Endothelial cell of umbilical vein (primary cell): ENCODE measurements around the gene ACOT7. TPM values are rescaled to one million over a fixed set of nuclear protein-coding genes. Genes with fewer than 3 reads are reported as not detected.

Experiments used
- BruUV-seq: library from RNA; stranded (reverse); fragments of 400-500 nt; replicated peaks from 2 replicates; lab custom pipeline; 2021; lab: Mats Ljungman, UMichigan
- CTCF ChIA-PET: fragments of 300-600, 350-600 bp; sonication (Branson Sonifier 250); formaldehyde crosslinking; loops from one replicate; lab custom pipeline; 2021; ENCODE audit warnings: antibody characterized with exemption, inconsistent platforms; lab: Charles Lee
- POLR2A ChIA-PET: fragments of 300-600, 350-600 bp; sonication (Branson Sonifier 250); formaldehyde crosslinking; loops from one replicate; lab custom pipeline; 2021; ENCODE audit warnings: antibody characterized with exemption, inconsistent platforms; lab: Charles Lee
- DNase-seq: peaks from one replicate; pipeline ENCODE4 v3.0.0-alpha.2; 2011; ENCODE audit warnings: low read depth, low spot score
- FAIRE-seq: peaks from 2 replicates; lab custom pipeline; 2011; peaks lifted over from hg19 to GRCh38; lab: Jason Lieb, UNC
- H2AFZ ChIP-seq: 2 replicates; pipeline ENCODE4 v1.6.0; 2012; ENCODE audit warnings: low read depth, low read length, control low read depth, inconsistent platforms
- H3K27ac ChIP-seq: 2 replicates; pipeline ENCODE4 v1.5.1; 2011; ENCODE audit warnings: low read depth, mild to moderate bottlenecking, control low read depth, low read length, moderate library complexity; ENCODE audit not compliant: insufficient read depth
- H3K27me3 ChIP-seq, 2 experiments: 2 replicates each; pipeline versions ENCODE4 v1.6.0 to v1.6.1; 2011; ENCODE audit warnings: low read length in 2 of 2, mixed read lengths in 1 of 2; ENCODE audit not compliant: control insufficient read depth in 2 of 2, insufficient read depth in 2 of 2
- H3K36me3 ChIP-seq, 2 experiments: 2 replicates in 1 of 2; 3 replicates in 1 of 2; pipeline ENCODE4 v1.5.1; 2011; ENCODE audit warnings: low read length in 2 of 2, mild to moderate bottlenecking in 1 of 2, moderate library complexity in 1 of 2; ENCODE audit not compliant: control insufficient read depth in 2 of 2, insufficient read depth in 2 of 2; ENCODE audit errors: extremely low read depth in 1 of 2
- H3K4me1 ChIP-seq: 3 replicates; pipeline ENCODE4 v1.5.1; 2011; ENCODE audit warnings: mild to moderate bottlenecking, low read length; ENCODE audit not compliant: control insufficient read depth, insufficient read depth; ENCODE audit errors: extremely low read depth
- H3K4me2 ChIP-seq: 2 replicates; pipeline ENCODE4 v1.6.1; 2011; ENCODE audit warnings: low read length, control low read depth, mixed read lengths; ENCODE audit not compliant: insufficient read depth
- H3K4me3 ChIP-seq, 3 experiments: fragments of 200-600 bp in 1 of 3; sonication (generic), shearing (Covaris generic) in 1 of 3; replicated peaks in 1 of 3; 2 replicates each; pipeline ENCODE4 v1.5.1; 2011 to 2016; ENCODE audit warnings: control low read depth in 3 of 3, low read length in 3 of 3, mild to moderate bottlenecking in 2 of 3, inconsistent platforms in 1 of 3, low read depth in 1 of 3, moderate library complexity in 1 of 3; ENCODE audit not compliant: insufficient read depth in 1 of 3
- H3K79me2 ChIP-seq: 2 replicates; pipeline ENCODE4 v1.6.0; 2012; ENCODE audit warnings: low read length, inconsistent platforms; ENCODE audit not compliant: control insufficient read depth, insufficient read depth
- H3K9ac ChIP-seq: replicated peaks from 2 replicates; pipeline ENCODE3; 2011; ENCODE audit warnings: low read length, control low read depth; ENCODE audit not compliant: insufficient read depth; ENCODE audit errors: extremely low read depth
- H3K9me1 ChIP-seq: replicated peaks from 3 replicates; pipeline ENCODE4 v1.6.0; 2011; ENCODE audit warnings: mild to moderate bottlenecking, low read length; ENCODE audit not compliant: control insufficient read depth, insufficient read depth; ENCODE audit errors: extremely low read depth
- H3K9me3 ChIP-seq: replicated peaks from 2 replicates; pipeline ENCODE4 v1.5.1; 2012; ENCODE audit warnings: low read length, inconsistent platforms; ENCODE audit not compliant: control insufficient read depth, insufficient read depth
- H4K20me1 ChIP-seq: replicated peaks from 2 replicates; pipeline ENCODE3; 2011; ENCODE audit warnings: mild to moderate bottlenecking, low read length; ENCODE audit not compliant: control insufficient read depth, insufficient read depth; ENCODE audit errors: extremely low read depth
- EZH2 ChIP-seq: IDR thresholded peaks from 2 replicates; pipeline ENCODE4 v1.6.1; 2012; ENCODE audit warnings: borderline replicate concordance, low read depth, mild to moderate bottlenecking, moderate library complexity, low read length, inconsistent platforms; ENCODE audit not compliant: severe bottlenecking
- FOS ChIP-seq: IDR thresholded peaks from 2 replicates; pipeline ENCODE4 v1.6.1; 2011; ENCODE audit warnings: mild to moderate bottlenecking, low read length, moderate library complexity, borderline replicate concordance; ENCODE audit not compliant: insufficient read depth
- GATA2 ChIP-seq: IDR thresholded peaks from 2 replicates; pipeline ENCODE4 v1.7.0; 2011; ENCODE audit warnings: low read depth, mild to moderate bottlenecking, moderate library complexity, mixed read lengths, low read length; ENCODE audit not compliant: insufficient read length, insufficient read depth
- JUN ChIP-seq: IDR thresholded peaks from 2 replicates; pipeline ENCODE4 v1.6.1; 2011; ENCODE audit warnings: borderline replicate concordance, low read depth; ENCODE audit not compliant: insufficient read length, insufficient read depth
- MYC ChIP-seq: IDR thresholded peaks from one replicate; pipeline ENCODE4 v1.6.1; 2011; ENCODE audit warnings: mild to moderate bottlenecking, low read depth, low read length
- POLR2A ChIP-seq: IDR thresholded peaks from 2 replicates; pipeline ENCODE4 v1.6.1; 2012; ENCODE audit warnings: low read depth, mild to moderate bottlenecking, control low read depth, low read length
- POLR2AphosphoS5 ChIP-seq: IDR thresholded peaks from 2 replicates; pipeline ENCODE4 v1.6.1; 2012; ENCODE audit warnings: low read depth, mild to moderate bottlenecking, control low read depth, low read length, moderate library complexity; ENCODE audit not compliant: insufficient read depth
- dilution Hi-C: fragments of 300-500 bp; cut with MboI; formaldehyde crosslinking; loops from one replicate; pipeline ENCODE4 v1.15.0; 2019; ENCODE audit warnings: low sequenced_read_pairs; ENCODE audit not compliant: extremely low pct_ligation_motif_present
- intact Hi-C: fragments of 100-400 bp; cut with micrococcal nuclease; formaldehyde crosslinking; loops from one replicate; pipeline ENCODE4 v1.10.0; 2022
- polyA plus RNA-seq, 4 experiments: library from polyadenylated mRNA; depleted of rRNA in 3 of 4; stranded (reverse) in 3 of 4; unstranded in 1 of 4; fragments of >200 nt; gene quantifications; 2 replicates each; pipeline versions ENCODE4 v1.2.1 to v1.2.3, GENCODE V29; 2011 to 2012; ENCODE audit warnings: missing spikeins in 1 of 4
- total RNA-seq: library from RNA; stranded (reverse); gene quantifications from 2 replicates; pipeline ENCODE4 v1.2.3, GENCODE V29; 2021
- TF ChIP-seq, protein P1 (sequence below): IDR thresholded peaks from 2 replicates; pipeline ENCODE4 v1.6.1; 2011; ENCODE audit not compliant: insufficient read depth, insufficient read length
- TF ChIP-seq, protein P2 (sequence below), 2 donors: IDR thresholded peaks; 1 replicate in 1 of 2; 2 replicates in 1 of 2; pipeline ENCODE4 v1.5.1; 2011; ENCODE audit warnings: low read length in 2 of 2, mild to moderate bottlenecking in 2 of 2, moderate library complexity in 2 of 2, control low read depth in 1 of 2, inconsistent platforms in 1 of 2, low read depth in 1 of 2; ENCODE audit not compliant: insufficient read depth in 1 of 2; ENCODE audit errors: extremely low read depth in 1 of 2

ACOT7 gene
- total and polyA plus RNA-seq, 2 donors (not counting 3 experiments of a cell fraction or from before 2014, with no cell fraction given): 69.4 to 105 TPM

DNA sequence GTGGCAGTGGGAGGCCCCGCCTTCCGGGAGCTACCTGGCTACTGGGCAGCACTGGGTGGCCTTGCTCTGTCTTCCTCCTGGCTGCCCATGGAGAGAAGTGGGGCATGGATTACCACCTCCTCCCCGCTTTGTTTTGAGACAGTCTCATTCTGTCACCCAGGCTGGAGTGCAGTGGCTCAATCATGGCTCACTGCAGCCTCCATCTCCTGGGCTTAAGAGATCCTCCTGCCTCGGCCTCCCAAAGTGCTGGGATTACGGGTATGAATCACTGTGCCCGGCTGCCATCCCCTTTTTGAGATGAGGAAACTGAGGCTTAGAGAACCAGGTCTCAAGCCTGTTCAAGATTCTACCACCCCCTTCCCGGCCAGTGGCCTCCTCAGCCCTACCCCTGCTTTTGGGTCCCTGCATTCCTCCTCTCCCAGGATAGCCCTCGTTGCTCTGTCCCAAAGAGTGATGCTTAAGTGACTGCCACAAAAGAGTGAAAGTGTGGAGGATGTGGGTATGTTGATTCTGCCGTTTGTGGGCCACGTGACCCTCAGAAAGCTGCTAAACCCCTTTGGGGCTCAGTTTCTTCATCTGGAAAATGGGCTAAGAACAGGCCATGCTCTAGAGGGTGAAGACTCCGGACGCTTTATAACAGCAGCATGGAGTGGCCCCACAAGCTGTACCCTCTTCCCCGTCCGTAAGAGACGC is 141.7 kb downstream of the ACOT7 start:
- ChIA-PET POLR2A (no interaction called here), CTCF (interaction anchor here (7.8 kb wide), 1 partner anchor 86 kb away, joined by 208 read pairs; no protein-coding TSS in a partner anchor)
- peaks cover 3 to 10% of the 10 kb centered on the region in 2 experiments for H3K27me3 ChIP-seq
- no peaks in the 10 kb centered on the region for H3K36me3 ChIP-seq
- dilution Hi-C loops (no loop called here), intact Hi-C loops (no loop called here)
- no peaks in the 10 kb centered on the region for H3K9me3 ChIP-seq
- TF ChIP-seq POLR2AphosphoS5 (no peak), POLR2A (no peak), GATA2 (no peak), FOS (no peak), EZH2 (no peak), MYC (no peak), JUN (no peak)
- TF ChIP-seq, protein P1, sequence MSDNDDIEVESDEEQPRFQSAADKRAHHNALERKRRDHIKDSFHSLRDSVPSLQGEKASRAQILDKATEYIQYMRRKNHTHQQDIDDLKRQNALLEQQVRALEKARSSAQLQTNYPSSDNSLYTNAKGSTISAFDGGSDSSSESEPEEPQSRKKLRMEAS: no peak
- TF ChIP-seq, protein P2, sequence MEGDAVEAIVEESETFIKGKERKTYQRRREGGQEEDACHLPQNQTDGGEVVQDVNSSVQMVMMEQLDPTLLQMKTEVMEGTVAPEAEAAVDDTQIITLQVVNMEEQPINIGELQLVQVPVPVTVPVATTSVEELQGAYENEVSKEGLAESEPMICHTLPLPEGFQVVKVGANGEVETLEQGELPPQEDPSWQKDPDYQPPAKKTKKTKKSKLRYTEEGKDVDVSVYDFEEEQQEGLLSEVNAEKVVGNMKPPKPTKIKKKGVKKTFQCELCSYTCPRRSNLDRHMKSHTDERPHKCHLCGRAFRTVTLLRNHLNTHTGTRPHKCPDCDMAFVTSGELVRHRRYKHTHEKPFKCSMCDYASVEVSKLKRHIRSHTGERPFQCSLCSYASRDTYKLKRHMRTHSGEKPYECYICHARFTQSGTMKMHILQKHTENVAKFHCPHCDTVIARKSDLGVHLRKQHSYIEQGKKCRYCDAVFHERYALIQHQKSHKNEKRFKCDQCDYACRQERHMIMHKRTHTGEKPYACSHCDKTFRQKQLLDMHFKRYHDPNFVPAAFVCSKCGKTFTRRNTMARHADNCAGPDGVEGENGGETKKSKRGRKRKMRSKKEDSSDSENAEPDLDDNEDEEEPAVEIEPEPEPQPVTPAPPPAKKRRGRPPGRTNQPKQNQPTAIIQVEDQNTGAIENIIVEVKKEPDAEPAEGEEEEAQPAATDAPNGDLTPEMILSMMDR (IDR thresholded peaks at IDR 0.05; ENCODE audit: extremely low read depth in 1 of 2, insufficient read depth in 1 of 2, low read depth in 1 of 2, low read length in 2 of 2): no peak
- BruUV-seq: no TSS peak
- no peak for FAIRE-seq
- no peaks in the 10 kb centered on the region for H4K20me1 ChIP-seq
- no peak overlapping the region for H3K9ac ChIP-seq
- H3K4me1 ChIP-seq: no peaks in the 10 kb centered on the region
- no peak overlapping the region for H3K4me3 ChIP-seq
- DNase-seq: no peak
- H2AFZ ChIP-seq: no peak overlapping the region
- no peaks in the 10 kb centered on the region for H3K9me1 ChIP-seq
- no peaks in the 10 kb centered on the region for H3K79me2 ChIP-seq
- no peak overlapping the region for H3K27ac ChIP-seq
- H3K4me2 ChIP-seq: no peak overlapping the region
